HG03571 (cell line): ENCODE results near the gene SHMT1.
"Not testable (repeated sequence)": the region's sequence is repeated elsewhere in the genome, so short reads cannot be mapped to it uniquely, and the experiment has no call there.

Experiments used
- ATAC-seq: cut with Tn5 transposase; IDR thresholded peaks from one replicate; pipeline ENCODE4 v1.9.1; 2021; ENCODE audit not compliant: unreplicated experiment

The SHMT1 gene

DNA sequence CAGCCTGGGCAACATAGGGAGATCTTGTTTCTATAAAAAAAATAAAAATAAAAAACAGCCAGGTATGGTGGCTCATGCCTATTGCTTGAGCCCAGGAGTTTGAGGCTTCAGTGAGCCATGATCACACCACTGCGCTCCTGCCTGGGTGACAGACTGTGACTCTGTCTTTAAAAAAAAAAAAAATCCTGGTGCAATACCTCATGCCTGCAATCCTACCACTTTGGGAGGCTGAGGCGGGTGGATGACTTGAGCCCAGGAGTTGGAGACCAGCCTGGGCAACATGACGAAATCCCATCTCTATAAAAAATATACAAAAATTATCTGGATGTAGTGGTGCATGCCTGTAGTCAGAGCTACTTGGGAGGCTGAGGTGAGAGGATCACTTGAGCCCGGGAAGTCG lies 15.3 kb upstream of the SHMT1 start:
- ATAC-seq = not testable (repeated sequence)

DNA sequence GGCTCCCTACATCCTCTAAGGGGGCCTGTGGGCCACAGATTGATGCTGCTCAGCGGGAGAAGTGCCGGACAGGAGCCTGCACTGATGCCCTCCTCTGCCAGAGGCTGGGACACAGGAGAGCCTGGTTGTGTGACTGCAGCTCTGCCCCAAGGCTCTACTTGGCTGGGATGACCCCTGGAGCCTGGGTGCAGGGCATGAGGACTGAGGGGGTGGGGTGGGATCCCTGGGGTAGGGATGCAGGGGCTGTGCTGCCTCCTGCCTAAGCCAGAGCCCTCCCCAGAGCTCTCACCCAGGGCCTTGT lies 14.8 kb upstream of the SHMT1 start:
- no peak for ATAC-seq

DNA sequence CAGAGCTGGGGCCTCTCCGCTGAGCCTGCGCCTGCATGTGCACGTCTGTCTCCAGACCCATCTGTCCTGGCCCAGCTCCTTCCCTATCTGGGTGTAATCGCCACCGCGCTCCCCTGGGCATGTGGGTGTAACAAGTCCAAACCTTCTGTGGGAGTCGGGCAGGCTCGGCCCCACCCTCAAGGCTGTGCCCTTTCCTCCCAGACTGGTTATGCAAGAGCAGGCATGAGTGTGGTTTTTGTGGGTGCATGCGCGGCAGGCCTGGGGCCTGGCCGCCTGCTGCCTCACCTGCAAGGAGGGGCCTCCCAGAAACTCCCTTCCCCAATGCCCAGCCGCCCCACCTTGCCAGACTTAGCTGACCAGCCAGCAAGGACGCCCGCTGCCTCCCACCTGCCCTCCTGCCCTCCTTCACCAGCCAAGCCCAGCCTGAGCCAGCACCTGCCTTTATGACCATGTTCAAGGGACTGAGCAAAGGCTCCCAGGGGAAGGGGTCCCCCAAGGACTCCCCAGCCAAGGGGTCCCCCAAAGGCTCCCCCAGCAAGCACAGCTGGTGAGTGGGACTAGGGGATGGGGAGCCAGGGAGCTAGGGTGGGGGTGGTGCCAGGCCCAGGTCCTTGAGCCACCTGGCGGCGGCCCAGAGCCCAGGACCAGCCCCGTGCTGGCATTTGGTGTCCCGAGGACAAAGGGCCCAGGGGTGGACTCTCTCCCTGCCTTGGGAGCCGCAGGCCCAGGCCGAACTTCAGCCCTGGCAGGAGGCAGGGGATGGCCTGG lies 14.3 kb upstream of the SHMT1 start, which contains the start of gene EVPLL:
EVPLL (plus strand) TSS at position 342 of the 768 bp plus-strand sequence. CDS start 3,160 bp downstream, outside the sequence.
- no peak for ATAC-seq

DNA sequence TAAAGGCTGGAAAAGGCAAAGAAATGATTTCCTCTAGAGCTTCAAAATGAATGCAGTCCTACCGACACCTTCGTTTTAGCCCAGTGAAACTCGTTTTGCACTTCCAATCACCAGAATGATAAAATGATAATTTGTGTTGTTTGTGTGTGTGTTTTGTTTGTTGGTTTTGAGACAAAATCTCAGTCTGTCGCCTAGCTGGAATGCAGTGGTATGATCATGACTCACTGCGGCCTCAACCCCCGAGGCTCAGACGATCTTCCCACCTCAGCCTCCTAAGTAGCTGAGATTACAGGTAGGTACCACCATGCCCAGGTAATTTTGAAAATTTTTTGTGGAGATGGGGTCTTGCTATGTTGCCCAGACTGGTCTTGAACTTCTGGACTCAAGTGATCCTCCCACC lies 10.9 kb upstream of the SHMT1 start:
- no peak for ATAC-seq

DNA sequence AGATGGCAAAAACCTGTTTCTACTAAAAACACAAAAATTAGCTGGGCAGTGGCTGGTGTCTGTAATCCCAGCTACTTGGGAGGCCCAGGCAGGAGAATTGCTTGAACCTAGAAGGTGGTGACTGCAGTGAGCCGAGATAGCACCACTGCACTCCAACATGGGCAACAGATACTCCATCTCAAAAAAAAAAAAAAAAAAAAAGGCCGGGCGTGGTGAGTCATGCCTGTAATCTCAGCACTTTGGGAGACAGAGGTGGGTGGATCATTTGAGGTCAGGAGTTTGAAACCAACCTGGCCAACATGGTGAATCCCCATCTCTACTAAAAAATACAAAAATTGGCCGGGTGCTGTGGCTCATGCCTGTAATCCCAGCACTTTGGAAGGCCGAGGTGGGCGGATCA lies 9.8 kb upstream of the SHMT1 start:
- ATAC-seq = not testable (repeated sequence)

DNA sequence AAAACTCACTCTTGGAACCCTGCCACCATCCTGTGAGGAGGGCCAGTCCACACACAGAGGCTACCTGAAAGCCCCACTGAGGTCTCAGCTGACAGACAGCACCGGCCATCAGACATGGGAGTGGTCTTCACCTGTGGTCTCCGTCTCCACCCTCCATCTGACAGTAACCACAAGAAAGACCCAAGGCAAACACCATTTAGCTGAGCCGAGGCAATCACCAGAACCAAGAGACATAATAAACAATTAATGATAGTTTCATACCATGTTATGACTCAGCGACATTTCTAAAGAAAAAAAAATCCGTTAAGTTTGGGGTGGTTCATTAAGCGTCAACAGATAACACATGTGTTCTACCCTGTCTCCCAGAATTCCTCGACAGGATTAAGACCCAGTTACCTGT lies 8.1 kb upstream of the SHMT1 start:
- ATAC-seq = no peak

DNA sequence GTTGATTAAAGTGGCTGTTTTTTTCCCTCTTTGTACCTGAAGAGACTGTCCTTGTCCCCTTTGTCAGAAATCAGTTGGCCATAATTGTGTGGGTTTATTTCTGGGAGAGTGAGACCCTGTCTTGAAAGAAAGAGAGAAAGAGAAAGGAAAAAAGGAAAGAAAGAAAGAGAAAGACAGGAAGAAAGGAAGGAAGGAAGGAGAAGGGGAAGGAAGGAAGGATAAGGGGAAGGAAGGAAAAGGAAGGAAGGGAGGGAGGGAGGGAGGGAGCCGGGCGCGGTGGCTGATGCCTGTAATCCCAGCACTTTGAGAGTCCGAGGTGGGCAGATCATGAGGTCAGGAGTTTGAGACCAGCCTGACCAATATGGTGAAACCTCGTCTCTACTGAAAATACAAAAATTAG lies 7.4 kb upstream of the SHMT1 start:
- ATAC-seq = no peak

DNA sequence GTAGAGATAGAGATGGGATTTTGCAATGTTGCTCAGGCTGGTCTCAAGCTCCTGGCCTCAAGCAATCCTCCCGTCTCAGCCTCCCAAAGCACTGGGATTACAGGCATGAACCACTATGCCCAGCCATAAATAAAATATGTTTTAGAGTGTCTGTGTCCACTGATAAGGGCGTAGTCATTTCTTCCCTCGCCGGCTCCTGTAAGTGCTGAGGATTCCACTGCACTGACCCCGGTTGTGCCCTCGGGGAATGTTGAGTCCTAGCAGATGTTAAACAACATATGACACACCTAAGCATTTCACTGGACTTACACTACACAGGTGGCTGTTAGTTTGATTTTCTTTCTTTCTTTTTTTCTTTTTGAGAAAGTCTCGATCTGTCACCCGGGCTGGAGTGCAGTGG lies 5.6 kb upstream of the SHMT1 start:
- no peak for ATAC-seq

DNA sequence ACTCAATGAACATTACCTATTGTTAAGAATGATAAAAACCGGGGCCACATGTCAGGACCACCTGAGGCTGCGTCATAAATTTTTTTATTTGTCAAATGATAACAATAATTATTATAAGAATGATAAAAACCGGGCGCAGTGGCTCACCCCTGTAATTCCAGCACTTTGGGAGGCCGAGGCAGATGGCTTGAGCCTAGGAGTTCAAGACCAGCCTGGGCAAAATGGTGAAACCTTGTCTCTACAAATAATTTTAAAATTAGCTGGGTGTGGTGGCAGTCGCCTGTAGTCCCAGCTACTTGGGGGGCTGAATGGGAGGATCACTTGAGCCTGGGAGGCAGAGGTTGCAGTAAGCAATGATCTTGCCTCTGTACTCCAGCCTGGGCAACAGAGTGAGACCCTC lies 816 bp upstream of the SHMT1 start:
- ATAC-seq = no peak

DNA sequence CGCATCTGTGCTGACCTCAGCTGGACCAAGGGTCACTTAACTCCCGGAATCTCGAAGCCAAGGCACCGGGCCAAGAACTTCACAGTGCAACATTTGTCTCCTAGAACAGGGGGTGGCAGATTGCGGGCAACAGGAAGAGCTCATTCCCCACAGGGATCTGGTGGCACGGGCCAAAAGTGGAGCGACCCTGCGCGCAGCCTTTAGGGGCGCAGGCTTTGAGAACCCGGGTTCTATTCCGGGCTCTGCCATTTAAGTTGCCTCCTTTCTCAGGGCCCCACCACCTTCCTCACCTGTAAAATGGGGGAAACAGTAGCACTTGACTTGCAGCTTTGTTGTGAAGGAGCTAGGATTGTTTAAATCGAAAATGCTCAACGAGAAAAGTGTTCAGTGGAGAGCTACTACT lies 651 bp downstream of the SHMT1 start:
- no peak for ATAC-seq

DNA sequence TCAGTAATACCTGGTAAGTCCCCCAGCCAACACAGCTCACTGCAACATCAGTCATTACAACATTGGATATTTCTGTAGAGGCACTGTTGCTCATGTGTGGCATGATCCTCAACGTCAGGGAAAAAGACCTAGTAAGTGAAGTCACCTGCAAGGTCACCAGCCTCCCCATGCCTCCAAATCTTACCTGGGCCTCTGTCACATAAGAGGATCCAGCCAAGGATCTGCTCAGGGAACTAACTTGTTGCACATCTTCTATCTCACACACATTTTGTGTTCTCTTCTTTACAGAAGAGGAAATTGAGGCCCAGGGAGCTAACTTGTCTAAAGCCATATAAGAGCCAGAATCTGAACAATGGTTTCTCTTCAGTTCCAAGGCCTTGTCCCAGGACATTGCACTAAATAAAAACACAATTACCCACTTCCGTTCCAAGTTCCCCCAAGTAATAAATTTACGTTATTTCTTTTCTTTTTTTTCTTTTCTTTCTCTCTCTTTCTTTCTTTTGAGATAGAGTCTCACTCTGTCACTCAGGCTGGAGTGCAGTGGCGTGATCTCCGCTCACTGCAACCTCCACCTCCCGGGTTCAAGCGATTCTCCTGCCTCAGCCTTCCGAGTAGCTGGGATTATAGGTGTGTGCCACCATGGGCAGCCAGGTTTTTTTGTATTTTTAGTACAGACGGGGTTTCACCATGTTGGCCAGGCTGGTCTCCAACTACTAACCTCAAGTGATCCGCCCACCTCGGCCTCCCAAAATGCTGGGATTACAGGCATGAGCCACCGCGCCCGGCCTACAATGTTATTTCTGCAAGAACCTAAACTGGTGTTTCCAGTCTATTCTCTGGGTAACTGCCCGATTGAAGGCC lies 1.3 kb downstream of the SHMT1 start:
- no peak for ATAC-seq

DNA sequence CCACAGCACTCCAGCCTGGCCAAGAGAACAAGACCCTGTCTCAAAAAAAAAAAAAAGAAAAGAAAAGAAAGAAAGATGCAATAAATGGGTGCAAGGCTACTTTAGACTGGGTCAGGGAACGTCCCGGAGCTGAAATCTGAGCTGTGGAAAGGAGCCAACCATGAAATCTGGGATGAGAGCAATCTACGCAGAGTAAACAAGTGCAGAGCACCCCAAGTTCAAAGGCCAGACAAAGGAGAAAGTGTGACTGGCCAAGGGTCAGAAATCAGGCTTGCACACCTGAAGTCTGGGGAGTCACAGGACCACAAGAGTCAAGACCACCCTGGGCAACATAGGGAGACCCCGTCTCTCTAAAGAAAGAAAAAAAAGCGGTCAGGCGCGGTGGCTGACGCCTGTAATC lies 2.8 kb downstream of the SHMT1 start:
- no peak for ATAC-seq

DNA sequence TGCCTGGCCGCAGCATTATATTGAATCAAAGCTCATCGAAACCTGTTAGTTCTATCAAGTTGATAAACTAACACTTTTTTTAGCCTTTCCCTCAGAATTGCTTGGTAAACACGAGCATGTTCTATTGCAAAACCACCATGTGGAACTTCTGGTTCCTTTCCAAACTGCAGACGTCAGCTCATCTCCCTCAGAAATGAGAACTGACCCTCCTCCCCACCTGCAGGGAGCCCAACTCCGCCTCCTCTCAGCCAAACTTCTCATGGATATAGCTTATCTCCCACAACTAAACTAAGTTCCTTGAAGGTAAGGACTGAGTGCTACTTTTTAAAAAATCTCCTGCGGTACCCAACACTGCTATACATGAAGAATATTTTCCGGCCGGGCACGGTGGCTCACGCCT lies 6.7 kb downstream of the SHMT1 start:
- ATAC-seq = no peak

DNA sequence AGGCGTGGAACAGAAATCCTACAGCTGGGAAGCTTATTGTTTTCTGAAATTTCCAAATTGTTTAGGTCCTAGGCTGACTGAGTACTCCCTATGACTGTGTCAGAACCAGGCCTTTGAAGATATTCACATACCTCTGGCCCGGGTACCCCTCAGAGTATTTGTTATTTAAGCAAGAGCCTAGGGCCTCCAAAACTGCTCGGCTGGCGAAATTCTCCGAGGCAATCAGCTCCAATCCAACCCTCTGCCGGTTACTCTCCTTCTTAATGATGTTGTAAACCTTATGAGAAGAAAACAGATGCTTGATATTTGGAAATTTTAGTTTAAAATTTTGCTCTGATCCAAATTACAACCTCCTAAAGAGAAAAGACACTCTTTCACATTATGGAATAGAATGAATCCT lies 9.8 kb downstream of the SHMT1 start:
- ATAC-seq = no peak

DNA sequence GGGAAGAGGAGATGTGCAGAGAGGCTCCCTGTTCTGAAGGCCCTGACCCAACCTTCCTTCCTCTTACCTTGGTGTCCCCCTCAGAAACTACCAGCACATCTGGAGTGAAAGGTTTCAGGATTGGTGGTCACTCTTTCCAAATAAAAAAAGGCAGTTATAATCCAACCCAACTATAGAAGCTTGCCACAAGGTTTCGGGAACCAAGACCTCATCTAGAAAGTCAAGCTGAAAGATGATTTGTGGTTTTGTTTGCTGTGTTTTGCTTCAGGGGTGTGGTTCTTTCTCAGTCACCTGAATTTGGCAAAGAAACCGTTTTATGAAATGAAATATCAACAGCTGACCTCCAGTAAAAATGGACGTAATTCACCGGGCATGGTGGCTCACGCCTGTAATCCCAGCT lies 19.3 kb downstream of the SHMT1 start:
- ATAC-seq = no peak

DNA sequence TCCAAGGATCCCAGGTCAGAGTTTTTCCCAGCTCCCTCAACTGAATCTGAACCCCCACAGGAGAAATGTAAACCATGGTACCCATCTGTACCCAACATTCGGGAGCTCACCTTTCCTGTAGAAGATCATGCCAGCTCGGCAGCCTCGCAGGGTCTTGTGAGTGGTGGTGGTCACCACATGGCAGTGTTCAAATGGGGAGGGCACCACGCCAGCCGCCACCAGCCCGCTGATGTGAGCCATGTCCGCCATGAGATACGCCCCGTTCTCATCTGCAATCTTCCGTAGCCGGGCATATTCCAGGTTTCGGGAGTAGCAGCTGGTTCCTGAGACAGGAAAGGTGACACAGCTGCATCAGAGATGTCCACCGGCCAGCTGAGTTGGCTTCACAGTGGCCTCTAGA lies 23.4 kb downstream of the SHMT1 start:
- no peak for ATAC-seq

DNA sequence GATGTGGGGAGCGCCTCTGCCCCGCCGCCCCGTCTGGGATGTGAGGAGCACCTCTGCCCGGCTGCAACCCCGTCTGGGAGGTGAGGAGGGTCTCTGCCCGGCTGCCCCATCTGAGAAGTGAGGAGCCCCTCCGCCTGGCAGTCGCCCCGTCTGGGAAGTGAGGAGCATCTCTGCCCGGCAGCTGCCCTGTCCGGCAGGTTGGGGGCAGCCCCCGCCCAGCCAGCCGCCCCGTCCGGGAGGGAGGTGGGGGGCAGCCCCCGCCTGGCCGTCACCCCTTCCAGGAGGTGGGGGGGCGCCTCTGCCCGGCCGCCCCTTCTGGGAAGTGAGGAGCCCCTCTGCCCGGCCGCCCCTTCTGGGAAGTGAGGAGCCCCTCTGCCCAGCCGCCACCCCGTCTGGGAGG lies 25.2 kb downstream of the SHMT1 start:
- ATAC-seq = not testable (repeated sequence)

DNA sequence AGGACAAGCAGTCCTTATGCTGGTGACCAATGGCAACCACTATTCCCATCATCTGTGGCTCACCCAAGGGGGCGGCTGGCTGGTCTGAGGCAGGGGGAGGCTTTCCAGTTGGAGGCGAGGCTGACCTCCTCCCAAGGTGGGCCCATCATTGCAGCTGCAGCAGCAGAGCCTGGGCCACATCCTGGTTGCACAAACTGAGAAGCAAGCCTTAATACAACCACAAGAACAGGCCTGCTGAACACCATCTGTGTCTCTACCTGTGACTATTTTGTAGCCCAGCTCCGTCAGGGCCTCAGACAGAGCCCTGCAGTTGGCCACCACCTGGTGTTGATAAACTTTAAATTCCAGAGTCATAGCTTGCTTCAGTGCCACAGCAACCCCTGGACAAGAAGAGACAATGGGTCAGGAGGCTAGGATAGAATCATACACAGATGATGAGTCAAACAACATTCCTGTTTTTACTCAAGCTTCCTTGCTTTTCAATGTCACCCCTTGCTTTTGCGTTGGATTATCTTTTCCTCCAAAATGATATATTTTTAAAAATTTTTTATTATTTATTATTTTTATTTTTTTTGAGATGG lies 30.4 kb downstream of the SHMT1 start:
- ATAC-seq = no peak

DNA sequence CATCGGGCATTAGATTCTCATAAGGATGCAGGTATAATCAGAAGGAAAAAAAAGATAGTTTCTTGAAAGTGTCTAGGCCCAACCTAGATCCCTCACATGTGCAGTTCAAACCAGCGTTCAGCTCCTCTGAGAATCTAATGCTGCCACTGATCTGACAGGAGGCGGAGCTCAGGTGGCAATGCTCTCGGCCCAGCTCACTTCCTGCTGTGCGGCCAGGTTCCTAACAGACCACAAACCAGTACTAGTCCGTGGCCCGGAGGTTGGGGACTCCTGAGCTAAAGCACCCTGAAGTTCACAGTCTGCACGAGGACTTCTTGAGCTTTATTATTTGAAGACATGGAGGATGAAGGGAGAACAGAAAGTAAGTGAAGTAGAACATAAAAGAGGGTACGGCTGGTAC lies 31.5 kb downstream of the SHMT1 start:
- no peak for ATAC-seq

DNA sequence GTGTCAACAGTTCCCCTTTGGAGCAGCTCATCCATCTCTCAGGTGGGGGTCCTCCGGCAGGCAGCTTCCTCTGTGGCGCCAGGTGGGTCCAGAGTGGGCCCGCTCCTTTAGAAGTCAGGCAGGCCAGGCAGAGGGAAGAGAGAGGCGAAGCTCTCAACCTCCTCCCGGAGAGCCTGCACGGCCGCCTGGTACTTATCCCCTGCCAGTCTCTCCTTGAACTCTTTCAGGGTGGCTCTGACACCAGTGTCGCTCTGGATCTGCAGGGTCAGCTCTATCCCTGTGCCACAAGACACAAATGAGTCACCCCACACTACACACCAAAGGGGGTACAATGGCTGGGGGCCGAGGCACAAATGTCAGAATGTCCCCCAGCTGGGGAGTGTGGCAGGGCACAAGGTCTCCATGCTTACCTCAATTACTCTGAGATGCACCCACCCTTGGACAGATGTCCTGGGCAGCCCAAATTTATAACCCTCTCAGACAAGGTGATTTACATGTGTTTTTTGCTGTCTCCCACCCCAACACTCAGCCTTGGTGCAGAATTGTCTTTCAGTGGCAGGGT lies 34.6 kb downstream of the SHMT1 start:
- no peak for ATAC-seq

DNA sequence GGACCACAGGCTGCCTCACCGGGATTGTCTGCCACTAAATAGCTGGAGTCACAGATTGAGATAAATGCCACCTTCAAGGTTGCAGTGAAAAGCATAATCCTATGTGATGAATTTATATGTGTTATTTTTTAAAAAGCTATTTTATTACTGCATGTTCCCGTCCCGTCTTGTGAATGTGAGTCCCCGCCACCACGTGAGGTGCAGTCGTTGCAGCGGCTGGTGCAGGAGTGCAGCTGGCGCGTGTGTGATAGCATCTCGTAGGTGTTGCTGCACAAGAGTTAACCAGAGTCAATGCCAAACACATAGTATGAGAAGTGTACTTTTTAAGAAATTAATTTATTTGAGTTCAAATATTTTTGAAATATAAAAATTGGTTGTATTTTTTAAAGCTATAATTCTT lies 35.8 kb downstream of the SHMT1 start:
- no peak for ATAC-seq

DNA sequence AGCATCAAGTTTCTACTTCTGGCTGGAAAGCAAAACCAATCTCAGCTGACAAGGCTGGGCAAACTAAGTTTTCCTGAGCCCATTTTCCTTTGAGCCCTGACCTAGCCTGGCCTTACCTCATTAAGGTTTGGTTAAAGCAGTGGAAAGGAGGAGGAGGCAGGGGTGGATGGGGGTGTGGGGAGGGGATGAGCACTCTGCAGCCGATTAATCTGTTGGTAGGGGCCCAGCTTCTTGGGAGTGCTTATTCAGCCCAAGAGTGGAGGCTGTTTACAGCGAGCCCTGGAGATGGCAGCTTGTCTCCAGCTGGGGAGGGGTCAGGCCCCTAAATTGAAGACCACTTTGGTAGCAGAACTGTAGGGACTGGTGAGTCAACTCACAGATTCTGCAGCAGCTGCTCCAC lies 36.3 kb downstream of the SHMT1 start:
- ATAC-seq = no peak
